A549 (cell line): ENCODE results near the gene AP3B2. TPM values are rescaled to one million over a fixed set of nuclear protein-coding genes. Genes with fewer than 3 reads are reported as not detected.

Experiments
- ATAC-seq, 2 experiments: fragments of 200-7000 bp in 1 of 2; fragments of >200 bp in 1 of 2; cut with Nextera tagmentation in 1 of 2; cut with Tn5 transposase in 1 of 2; 3 replicates each; pipeline versions ENCODE4 v1.8.0 to v1.9.1; 2018 to 2020; ENCODE audit warnings: mild to moderate bottlenecking in 1 of 2, moderate library complexity in 1 of 2
- CTCF ChIA-PET: fragments of 300-600 bp; sonication (Branson Sonifier 250); formaldehyde crosslinking; extraction: SDS; loops from one replicate; lab custom pipeline; 2021; ENCODE audit warnings: antibody characterized with exemption, inconsistent platforms; lab: Yijun Ruan, JAX
- POLR2A ChIA-PET: fragments of 350-600 bp; formaldehyde crosslinking; extraction: SDS; loops from one replicate; lab custom pipeline; 2021; ENCODE audit warnings: antibody characterized with exemption, inconsistent platforms; lab: Yijun Ruan, JAX
- DNase-seq, 2 experiments: peaks; one replicate each; pipeline versions ENCODE4 v3.0.0 to v3.0.0-alpha.2; 2011 to 2016; ENCODE audit warnings: low read depth in 1 of 2, low spot score in 1 of 2
- FAIRE-seq: peaks from 2 replicates; lab custom pipeline; 2011; peaks lifted over from hg19 to GRCh38; lab: Jason Lieb, UNC
- H3K27ac ChIP-seq, 2 experiments: fragments of >200 bp; sonication (Bioruptor Twin); formaldehyde crosslinking; 3 replicates each; pipeline ENCODE4 v1.5.1; 2016 to 2017
- H3K4me1 ChIP-seq: fragments of >200 bp; sonication (Bioruptor Twin); formaldehyde crosslinking; 3 replicates; pipeline ENCODE4 v1.6.1; 2016
- H3K4me2 ChIP-seq: fragments of >200 bp; sonication (Bioruptor Twin); formaldehyde crosslinking; 3 replicates; pipeline ENCODE4 v1.6.1; 2016
- H3K4me3 ChIP-seq: fragments of >200 bp; sonication (Bioruptor Twin); formaldehyde crosslinking; 3 replicates; pipeline ENCODE4 v1.5.1; 2016
- H3K9me3 ChIP-seq: fragments of >200 bp; sonication (Bioruptor Twin); formaldehyde crosslinking; 3 replicates; pipeline ENCODE4 v1.6.1; 2016
- CEBPB ChIP-seq, 2 experiments: fragments of >200 bp in 1 of 2; sonication (Bioruptor Twin) in 1 of 2; formaldehyde crosslinking in 1 of 2; IDR thresholded peaks; 2 replicates each; pipeline ENCODE4 v1.6.1; 2012 to 2016
- EP300 ChIP-seq, 2 experiments: fragments of >200 bp; sonication (Bioruptor Twin); formaldehyde crosslinking; IDR thresholded peaks; 2 replicates in 1 of 2; 3 replicates in 1 of 2; pipeline ENCODE4 v1.6.1; 2016 to 2017
- HOXA7 ChIP-seq: fragments of 250-450 bp; sonication (Bioruptor Pico); IDR thresholded peaks from 2 replicates; pipeline ENCODE4 v1.5.0; 2020; ENCODE audit warnings: mild to moderate bottlenecking, moderate library complexity
- HOXB13 ChIP-seq: fragments of 250-450 bp; sonication (Bioruptor Pico); IDR thresholded peaks from 2 replicates; pipeline ENCODE4 v1.5.0; 2020; ENCODE audit warnings: low read depth, mild to moderate bottlenecking, moderate library complexity
- HOXB5 ChIP-seq: fragments of 250-450 bp; sonication (Bioruptor Pico); IDR thresholded peaks from 2 replicates; pipeline ENCODE4 v1.5.0; 2020; ENCODE audit warnings: mild to moderate bottlenecking, moderate library complexity
- JUN ChIP-seq, 2 experiments: fragments of >200 bp; sonication (Bioruptor Twin); formaldehyde crosslinking; IDR thresholded peaks; 2 replicates in 1 of 2; 3 replicates in 1 of 2; pipeline ENCODE4 v1.6.1; 2016 to 2017
- JUNB ChIP-seq: fragments of >200 bp; sonication (Bioruptor Twin); formaldehyde crosslinking; IDR thresholded peaks from 2 replicates; pipeline ENCODE4 v1.6.1; 2016
- MAFK ChIP-seq: fragments of 450-650 bp; IDR thresholded peaks from 2 replicates; pipeline ENCODE4 v1.6.1; 2014; ENCODE audit not compliant: partially characterized antibody
- MAZ ChIP-seq: fragments of 150-350 bp; IDR thresholded peaks from 2 replicates; pipeline ENCODE4 v1.6.1; 2014; ENCODE audit warnings: antibody characterized with exemption, low read depth, low read length, borderline replicate concordance
- NPAS2 ChIP-seq: fragments of 250-450 bp; sonication (Bioruptor Pico); IDR thresholded peaks from 2 replicates; pipeline ENCODE4 v1.8.0; 2022; ENCODE audit warnings: mild to moderate bottlenecking, moderate library complexity, borderline replicate concordance
- RAD21 ChIP-seq, 2 experiments: fragments of >200 bp in 1 of 2; sonication (Bioruptor Twin) in 1 of 2; formaldehyde crosslinking in 1 of 2; IDR thresholded peaks in 1 of 2; conservative IDR thresholded peaks in 1 of 2; 2 replicates in 1 of 2; 3 replicates in 1 of 2; pipeline ENCODE4 v1.6.1; 2012 to 2018; ENCODE audit warnings: inconsistent platforms in 1 of 2
- RCOR1 ChIP-seq: fragments of 150-350 bp; IDR thresholded peaks from 2 replicates; pipeline ENCODE4 v1.6.1; 2014; ENCODE audit warnings: antibody characterized with exemption, low read length, low read depth
- RFX5 ChIP-seq: fragments of 450-650 bp; IDR thresholded peaks from 2 replicates; pipeline ENCODE4 v1.7.1; 2014; ENCODE audit warnings: antibody characterized with exemption, mild to moderate bottlenecking, moderate library complexity
- SREBF2 ChIP-seq: fragments of 450-650 bp; IDR thresholded peaks from 2 replicates; pipeline ENCODE4 v1.6.1; 2014; ENCODE audit warnings: mild to moderate bottlenecking, moderate library complexity
- TP53 ChIP-seq: fragments of 250-450 bp; sonication (Bioruptor Pico); IDR thresholded peaks from 2 replicates; pipeline ENCODE4 v1.5.0; 2021; ENCODE audit warnings: mild to moderate bottlenecking, moderate library complexity
- ZNF302 ChIP-seq: fragments of 250-450 bp; sonication (Bioruptor Pico); IDR thresholded peaks from 2 replicates; pipeline ENCODE4 v1.9.0; 2021; ENCODE audit warnings: inconsistent platforms, mild to moderate bottlenecking, moderate library complexity
- ZSCAN20 ChIP-seq: fragments of 250-450 bp; sonication (Bioruptor Pico); IDR thresholded peaks from 2 replicates; pipeline ENCODE4 v1.8.0; 2022; ENCODE audit warnings: mild to moderate bottlenecking, moderate library complexity
- WGBS: methylation state at CpG from one replicate; pipeline ENCODE4 v1.1.6; 2017; ENCODE audit errors: missing lambda C conversion rate; 5-methylcytosine and 5-hydroxymethylcytosine counted together
- polyA plus RNA-seq, 4 experiments: library from polyadenylated mRNA; depleted of rRNA in 3 of 4; stranded (reverse); fragments of >200 nt; fragmentation: RNase III in 1 of 4; extraction: RNeasy Plus Mini Kit Qiagen cat#74134 plus additional on column Dnase treatment in 1 of 4; gene quantifications; 2 replicates in 3 of 4; 3 replicates in 1 of 4; pipeline ENCODE4 v1.2.3, GENCODE V29; 2011 to 2017
- TF ChIP-seq, protein P1 (sequence below): fragments of 250-450 bp; sonication (Bioruptor Pico); IDR thresholded peaks from 2 replicates; pipeline ENCODE4 v1.5.0; 2021; ENCODE audit warnings: mild to moderate bottlenecking, moderate library complexity, borderline replicate concordance
- TF ChIP-seq, protein P2 (sequence below): fragments of 450-650 bp; IDR thresholded peaks from 2 replicates; pipeline ENCODE4 v1.6.1; 2014; ENCODE audit warnings: antibody characterized with exemption
- TF ChIP-seq, protein P3 (sequence below): IDR thresholded peaks from 2 replicates; pipeline ENCODE4 v1.6.1; 2012
- TF ChIP-seq, protein P4 (sequence below): IDR thresholded peaks from 2 replicates; pipeline ENCODE4 v1.6.1; 2012; ENCODE audit warnings: low read depth, borderline replicate concordance

The AP3B2 gene
- polyA plus RNA-seq, 2 of the 4 experiments (the other 2 are of a cell fraction): 0.32 to 0.68 TPM

DNA sequence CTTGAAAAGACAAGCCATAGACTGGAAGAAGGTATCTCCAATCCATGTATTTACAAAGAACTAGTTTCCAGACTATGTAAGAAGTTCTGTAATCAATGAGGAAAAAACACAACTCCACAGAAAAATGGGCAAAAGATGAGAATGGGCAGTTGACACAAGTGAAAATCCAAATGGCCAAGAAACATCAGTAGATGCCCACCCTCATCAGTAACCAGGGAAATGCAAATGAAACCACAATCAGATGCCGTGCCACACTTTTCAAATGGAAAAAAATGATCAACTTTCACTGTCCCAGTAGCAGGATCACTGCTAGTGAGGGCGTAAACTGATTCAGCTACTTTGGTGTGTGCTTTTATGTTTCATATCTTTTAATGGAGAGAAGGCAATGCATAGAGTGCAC lies 58.0 kb downstream of the AP3B2 start:
- no peak for FAIRE-seq
- Histone ChIP-seq H3K4me2 (no peak overlapping the region), H3K27ac (no peak overlapping the region), H3K9me3 (no peaks in the 10 kb centered on the region), H3K4me1 (peaks cover 4% of the 10 kb centered on the region; the same call in 2 of the 3 replicates), H3K4me3 (no peak overlapping the region)
- WGBS: 74% methylated on average over 2 of the region's 2 CpGs
- ChIA-PET POLR2A (no interaction called here), CTCF (interaction anchor here (1.4 kb wide), 1 partner anchor 10 kb away, joined by 5 read pairs; no protein-coding TSS in a partner anchor)
- DNase-seq: no peak
- no peak for TF ChIP-seq CEBPB (IDR thresholded peaks at IDR 0.05)
- no peak for TF ChIP-seq HOXA7 (CRISPR knock-in tag)
- TF ChIP-seq MAZ: no peak
- no peak for TF ChIP-seq ZNF302 (CRISPR knock-in tag)
- no peak for TF ChIP-seq RAD21 (conservative IDR thresholded peaks at IDR 0.05 in 1 of 2, IDR thresholded peaks at IDR 0.05 in 1 of 2)
- TF ChIP-seq RFX5: peak; percentile 62
- no peak for ATAC-seq

DNA sequence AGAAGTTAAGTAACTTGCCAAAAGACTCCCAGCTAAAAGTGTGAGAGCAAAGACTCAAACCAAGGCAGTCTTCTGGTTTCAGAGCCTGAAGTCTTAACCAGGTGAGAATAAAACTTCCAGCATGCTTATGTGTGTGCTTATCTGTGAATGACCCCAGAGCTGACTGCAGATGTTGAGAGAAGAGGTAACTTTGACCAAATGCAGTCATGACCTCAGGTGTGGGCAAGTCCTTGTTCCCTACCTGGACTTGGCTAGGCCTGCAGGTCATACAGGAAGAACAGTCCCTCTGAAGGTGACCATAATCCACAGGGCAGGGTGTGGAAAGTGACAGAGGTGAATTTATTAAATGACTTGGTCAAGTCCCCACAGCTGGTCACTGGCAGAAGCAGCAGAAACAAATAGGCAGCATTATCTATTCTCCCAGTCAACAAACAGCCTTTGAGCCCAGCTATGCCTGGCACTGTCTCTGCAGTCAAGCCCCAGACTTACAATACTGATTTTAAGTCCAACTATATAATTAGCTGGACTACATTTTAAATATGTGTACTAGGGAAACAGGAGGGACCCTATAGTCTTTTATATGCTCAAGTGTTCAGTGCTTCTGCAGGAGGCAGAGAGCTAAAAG lies 59.5 kb downstream of the AP3B2 start:
- Histone ChIP-seq H3K4me1 (peaks cover 6% of the 10 kb centered on the region; the same call in 2 of the 3 replicates), H3K9me3 (no peaks in the 10 kb centered on the region), H3K4me3 (no peak overlapping the region), H3K4me2 (no peak overlapping the region), H3K27ac (no peak overlapping the region)
- ChIA-PET POLR2A (interaction anchor here (1.5 kb wide), 1 partner anchor 109 kb away, joined by 5 read pairs; the partner anchor contains the start of gene RPS17), CTCF (interaction anchor here (0.6 to 1.6 kb wide), 9 partner anchors 9 to 144 kb away, joined by 3 to 5 read pairs (median 3); no protein-coding TSS in a partner anchor)
- no peak for DNase-seq
- no peak for TF ChIP-seq MAZ
- TF ChIP-seq SREBF2: no peak
- TF ChIP-seq EP300 (IDR thresholded peaks at IDR 0.05): no peak
- no peak for TF ChIP-seq NPAS2 (CRISPR knock-in tag)
- TF ChIP-seq, protein P1, sequence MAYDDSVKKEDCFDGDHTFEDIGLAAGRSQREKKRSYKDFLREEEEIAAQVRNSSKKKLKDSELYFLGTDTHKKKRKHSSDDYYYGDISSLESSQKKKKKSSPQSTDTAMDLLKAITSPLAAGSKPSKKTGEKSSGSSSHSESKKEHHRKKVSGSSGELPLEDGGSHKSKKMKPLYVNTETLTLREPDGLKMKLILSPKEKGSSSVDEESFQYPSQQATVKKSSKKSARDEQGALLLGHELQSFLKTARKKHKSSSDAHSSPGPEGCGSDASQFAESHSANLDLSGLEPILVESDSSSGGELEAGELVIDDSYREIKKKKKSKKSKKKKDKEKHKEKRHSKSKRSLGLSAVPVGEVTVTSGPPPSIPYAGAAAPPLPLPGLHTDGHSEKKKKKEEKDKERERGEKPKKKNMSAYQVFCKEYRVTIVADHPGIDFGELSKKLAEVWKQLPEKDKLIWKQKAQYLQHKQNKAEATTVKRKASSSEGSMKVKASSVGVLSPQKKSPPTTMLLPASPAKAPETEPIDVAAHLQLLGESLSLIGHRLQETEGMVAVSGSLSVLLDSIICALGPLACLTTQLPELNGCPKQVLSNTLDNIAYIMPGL (CRISPR knock-in tag): no peak
- TF ChIP-seq TP53 (CRISPR knock-in tag): no peak
- TF ChIP-seq, protein P2, sequence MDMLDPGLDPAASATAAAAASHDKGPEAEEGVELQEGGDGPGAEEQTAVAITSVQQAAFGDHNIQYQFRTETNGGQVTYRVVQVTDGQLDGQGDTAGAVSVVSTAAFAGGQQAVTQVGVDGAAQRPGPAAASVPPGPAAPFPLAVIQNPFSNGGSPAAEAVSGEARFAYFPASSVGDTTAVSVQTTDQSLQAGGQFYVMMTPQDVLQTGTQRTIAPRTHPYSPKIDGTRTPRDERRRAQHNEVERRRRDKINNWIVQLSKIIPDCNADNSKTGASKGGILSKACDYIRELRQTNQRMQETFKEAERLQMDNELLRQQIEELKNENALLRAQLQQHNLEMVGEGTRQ: no peak
- TF ChIP-seq, protein P3, sequence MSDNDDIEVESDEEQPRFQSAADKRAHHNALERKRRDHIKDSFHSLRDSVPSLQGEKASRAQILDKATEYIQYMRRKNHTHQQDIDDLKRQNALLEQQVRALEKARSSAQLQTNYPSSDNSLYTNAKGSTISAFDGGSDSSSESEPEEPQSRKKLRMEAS: no peak
- no peak for TF ChIP-seq JUNB
- TF ChIP-seq JUN (IDR thresholded peaks at IDR 0.05): no peak
- TF ChIP-seq HOXB5 (CRISPR knock-in tag): no peak
- TF ChIP-seq RFX5: no peak
- no peak for TF ChIP-seq ZSCAN20 (CRISPR knock-in tag)
- TF ChIP-seq RCOR1: no peak
- TF ChIP-seq, protein P4, sequence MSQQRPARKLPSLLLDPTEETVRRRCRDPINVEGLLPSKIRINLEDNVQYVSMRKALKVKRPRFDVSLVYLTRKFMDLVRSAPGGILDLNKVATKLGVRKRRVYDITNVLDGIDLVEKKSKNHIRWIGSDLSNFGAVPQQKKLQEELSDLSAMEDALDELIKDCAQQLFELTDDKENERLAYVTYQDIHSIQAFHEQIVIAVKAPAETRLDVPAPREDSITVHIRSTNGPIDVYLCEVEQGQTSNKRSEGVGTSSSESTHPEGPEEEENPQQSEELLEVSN: no peak
- no peak for TF ChIP-seq HOXB13 (CRISPR knock-in tag)
- TF ChIP-seq MAFK: no peak
- no peak for TF ChIP-seq CEBPB (IDR thresholded peaks at IDR 0.05)
- no peak for ATAC-seq
- no peak for FAIRE-seq
